ENCODE measurements around the gene NRAP.

GRCh38 chr10:113663908-113664307 is at the start of gene NRAP:
- TF ChIP-seq CTCF (conservative IDR thresholded peaks at IDR 0.05) (no peak), EZH2 (IDR thresholded peaks at IDR 0.05; ENCODE audit: low read depth) (no peak)
